Ovary (tissue), 9 donors: ENCODE measurements around the gene FGD5. TPM values are rescaled to one million over a fixed set of nuclear protein-coding genes. Genes with fewer than 3 reads are reported as not detected.

Experiments used
- DNase-seq, 5 donors: peaks; one replicate each; pipeline ENCODE4 v3.0.0-alpha.2; 2019 to 2020
- H3K27ac ChIP-seq, 2 donors: fragments of 200-600 bp; one replicate each; pipeline versions ENCODE4 v1.5.1 to v1.8.0; 2019 to 2022
- H3K27me3 ChIP-seq: fragments of 200-600 bp; one replicate; pipeline ENCODE4 v1.8.0; 2022
- H3K36me3 ChIP-seq: fragments of 200-600 bp; sonication (generic); one replicate; pipeline ENCODE4 v1.5.1; 2019
- H3K4me1 ChIP-seq: one replicate; pipeline ENCODE4 v1.8.1; 2013; ENCODE audit warnings: mild to moderate bottlenecking, moderate library complexity; ENCODE audit not compliant: insufficient read depth
- H3K4me3 ChIP-seq: fragments of 200-600 bp; sonication (generic); one replicate; pipeline ENCODE4 v1.5.1; 2017
- H3K9me3 ChIP-seq, 2 donors: fragments of 200-600 bp in 1 of 2; sonication (generic) in 1 of 2; one replicate each; pipeline versions ENCODE4 v1.5.1 to v1.8.1; 2013 to 2019; ENCODE audit warnings: mild to moderate bottlenecking in 1 of 2, moderate library complexity in 1 of 2
- EP300 ChIP-seq: sonication (generic); formaldehyde crosslinking; IDR thresholded peaks from one replicate; pipeline ENCODE4 v1.6.1; 2017; ENCODE audit warnings: antibody characterized with exemption
- POLR2A ChIP-seq: fragments of 450-650 bp; IDR thresholded peaks from one replicate; pipeline ENCODE4 v1.6.1; 2017; ENCODE audit warnings: antibody characterized with exemption, mild to moderate bottlenecking, moderate library complexity
- WGBS, 3 donors: extraction: QIAGEN DNeasy Blood & Tissue Kit in 1 of 3; methylation state at CpG; one replicate each; pipeline versions ENCODE4 v1.1.5 to v1.1.7; 2013 to 2017; 5-methylcytosine and 5-hydroxymethylcytosine counted together
- intact Hi-C, 4 donors: fragments of 100-400 bp; cut with DNase I; formaldehyde crosslinking; loops; one replicate each; pipeline versions ENCODE4 v1.11.0 to v1.15.1; 2022 to 2023
- polyA plus RNA-seq, 2 donors: library from polyadenylated mRNA; stranded (reverse); fragments of 200-250 nt in 1 of 2; fragments of 350-450 nt in 1 of 2; fragmentation: Illumina TruSeq in 1 of 2; extraction: RNeasy Lipid Tissue Mini Kit (QIAGEN cat#74804) in 1 of 2; gene quantifications; one replicate each; pipeline ENCODE4 v1.2.3, GENCODE V29; 2013 to 2014
- total RNA-seq, 7 donors: library from RNA; depleted of rRNA in 2 of 7; stranded (reverse); fragments of >200 nt in 2 of 7; fragmentation: NEBNext Ultra II Directional in 3 of 7; extraction: Animal tissue kit (Norgen Biotek cat#: 25700) in 3 of 7; gene quantifications; one replicate each; pipeline versions ENCODE4 v1.1.0 to v1.2.4, GENCODE V29; 2016 to 2023
- TF ChIP-seq, protein P1 (sequence below), 3 donors: fragments of 450-650 bp in 2 of 3; fragments of 200-600 bp in 1 of 3; IDR thresholded peaks; one replicate each; pipeline versions ENCODE4 v1.5.1 to v1.8.0; 2016 to 2022; ENCODE audit warnings: antibody characterized with exemption in 3 of 3, mild to moderate bottlenecking in 1 of 3
- donor health status: DM: no; HTN: no; CAD: no; lungs with moderate emphysema.
- donor health status: DM: no; HTN: no; CAD: no.
- donor health status: Bipolar disorder and iron deficiency.
- donor health status: DM: yes; HTN: yes; CAD: no.
- donor health status: DM: no; HTN: no; CAD: no.
- donor health status: DM: yes; HTN: yes; CAD: no.

Gene FGD5
- total and polyA plus RNA-seq, 9 donors = 5.1 to 38.3 (median 13.0) TPM

DNA sequence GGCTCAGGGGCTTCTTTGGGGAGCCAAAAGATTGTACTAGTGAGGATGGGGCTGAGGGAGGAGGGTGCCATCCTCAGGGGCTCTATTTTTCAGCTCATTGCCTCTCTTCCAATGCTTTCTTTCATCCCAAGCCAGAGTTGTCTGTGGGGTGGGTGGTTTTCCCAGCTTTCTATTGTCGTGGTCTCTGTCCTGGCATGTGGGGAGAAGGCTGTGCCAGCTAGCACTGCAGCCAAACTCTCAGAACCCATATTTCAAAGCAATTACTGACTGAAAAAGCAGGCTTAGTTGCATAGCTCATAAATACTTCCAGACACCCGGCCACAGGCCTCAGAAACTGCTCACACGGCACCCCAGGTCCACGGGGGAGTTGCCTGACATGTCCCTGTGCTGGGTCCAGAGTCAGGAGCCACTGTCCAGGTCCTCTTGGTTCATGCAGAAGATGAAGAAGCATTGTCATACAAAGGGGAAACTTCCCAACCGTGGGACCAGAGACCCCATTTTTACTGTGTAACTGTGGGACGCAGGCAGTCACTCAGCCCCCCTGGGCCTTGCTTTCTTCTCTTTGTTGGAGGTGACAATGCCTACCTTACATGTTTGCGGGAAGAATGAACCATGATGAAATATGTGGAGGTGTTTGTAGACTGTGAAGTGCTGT is 27.6 kb downstream of the FGD5 start:
- no peak for DNase-seq
- no peak for TF ChIP-seq EP300
- WGBS, 3 donors = 55 to 75% (median 66%) methylated on average over 7 of the region's 7 CpGs
- intact Hi-C loops = no loop called here
- Histone ChIP-seq H3K27ac (no peak overlapping the region), H3K4me1 (no peaks in the 10 kb centered on the region), H3K9me3 (no peaks in the 10 kb centered on the region), H3K4me3 (no peak overlapping the region), H3K36me3 (no peaks in the 10 kb centered on the region), H3K27me3 (no peaks in the 10 kb centered on the region)

DNA sequence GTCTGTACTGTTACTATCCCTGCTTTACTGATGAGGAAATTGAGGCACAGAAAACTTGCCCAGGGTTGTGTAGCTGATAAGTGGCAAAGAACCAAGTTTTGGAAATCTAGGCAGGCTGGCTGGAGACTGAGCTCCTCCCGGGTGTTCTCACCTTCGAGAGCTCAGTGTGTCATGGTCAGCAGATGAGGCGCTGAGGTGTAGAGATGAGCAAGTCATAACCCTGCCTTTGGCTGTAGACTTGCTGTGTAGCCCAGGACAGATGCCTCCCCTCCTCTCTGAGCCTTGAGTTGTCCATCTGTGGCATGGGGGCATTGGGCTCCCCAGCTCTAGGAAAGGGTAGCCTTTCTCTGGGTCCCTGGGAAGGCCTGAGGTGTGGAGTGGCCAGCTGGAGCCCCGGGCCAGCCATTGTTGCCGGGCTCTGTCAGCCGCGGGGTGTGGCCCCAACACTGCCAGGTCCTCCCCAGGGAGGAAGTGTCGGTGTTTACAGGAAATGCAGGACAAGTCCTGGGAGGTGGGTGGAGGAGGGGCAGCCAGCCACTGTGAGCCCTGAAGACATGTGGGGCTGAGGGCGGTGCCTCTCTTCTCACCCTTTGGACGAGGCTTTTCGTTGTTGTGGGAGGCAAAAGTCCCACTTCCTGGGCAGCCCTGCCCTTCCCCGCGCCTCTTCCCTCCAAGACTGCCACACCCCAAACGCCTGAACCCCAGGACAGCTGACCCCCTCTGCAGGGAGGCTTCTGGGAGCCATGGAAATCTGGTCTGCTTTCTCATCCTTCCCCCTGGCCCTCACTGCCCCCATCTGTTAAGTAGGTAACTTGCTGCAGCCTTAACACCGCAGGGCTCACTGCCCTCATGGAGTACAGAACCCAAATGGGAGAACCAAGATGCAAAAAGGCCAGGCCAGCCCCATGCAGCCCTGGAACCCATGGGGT is 29.1 kb downstream of the FGD5 start:
- no peaks in the 10 kb centered on the region for H3K36me3 ChIP-seq
- 50 to 51% (median 51%) methylated on average over 15 of the region's 15 CpGs for WGBS, 3 donors
- no peak overlapping the region for H3K27ac ChIP-seq
- no peaks in the 10 kb centered on the region for H3K9me3 ChIP-seq
- H3K4me1 ChIP-seq = no peaks in the 10 kb centered on the region
- no peak overlapping the region for H3K4me3 ChIP-seq
- H3K27me3 ChIP-seq = no peaks in the 10 kb centered on the region
- TF ChIP-seq EP300 = no peak
- TF ChIP-seq, protein P1, sequence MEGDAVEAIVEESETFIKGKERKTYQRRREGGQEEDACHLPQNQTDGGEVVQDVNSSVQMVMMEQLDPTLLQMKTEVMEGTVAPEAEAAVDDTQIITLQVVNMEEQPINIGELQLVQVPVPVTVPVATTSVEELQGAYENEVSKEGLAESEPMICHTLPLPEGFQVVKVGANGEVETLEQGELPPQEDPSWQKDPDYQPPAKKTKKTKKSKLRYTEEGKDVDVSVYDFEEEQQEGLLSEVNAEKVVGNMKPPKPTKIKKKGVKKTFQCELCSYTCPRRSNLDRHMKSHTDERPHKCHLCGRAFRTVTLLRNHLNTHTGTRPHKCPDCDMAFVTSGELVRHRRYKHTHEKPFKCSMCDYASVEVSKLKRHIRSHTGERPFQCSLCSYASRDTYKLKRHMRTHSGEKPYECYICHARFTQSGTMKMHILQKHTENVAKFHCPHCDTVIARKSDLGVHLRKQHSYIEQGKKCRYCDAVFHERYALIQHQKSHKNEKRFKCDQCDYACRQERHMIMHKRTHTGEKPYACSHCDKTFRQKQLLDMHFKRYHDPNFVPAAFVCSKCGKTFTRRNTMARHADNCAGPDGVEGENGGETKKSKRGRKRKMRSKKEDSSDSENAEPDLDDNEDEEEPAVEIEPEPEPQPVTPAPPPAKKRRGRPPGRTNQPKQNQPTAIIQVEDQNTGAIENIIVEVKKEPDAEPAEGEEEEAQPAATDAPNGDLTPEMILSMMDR (IDR thresholded peaks at IDR 0.05) = no peak
- no peak for TF ChIP-seq POLR2A
- peak in 2 of 5 donors; percentile 36 to 50 for DNase-seq
- intact Hi-C loops = no loop called here

DNA sequence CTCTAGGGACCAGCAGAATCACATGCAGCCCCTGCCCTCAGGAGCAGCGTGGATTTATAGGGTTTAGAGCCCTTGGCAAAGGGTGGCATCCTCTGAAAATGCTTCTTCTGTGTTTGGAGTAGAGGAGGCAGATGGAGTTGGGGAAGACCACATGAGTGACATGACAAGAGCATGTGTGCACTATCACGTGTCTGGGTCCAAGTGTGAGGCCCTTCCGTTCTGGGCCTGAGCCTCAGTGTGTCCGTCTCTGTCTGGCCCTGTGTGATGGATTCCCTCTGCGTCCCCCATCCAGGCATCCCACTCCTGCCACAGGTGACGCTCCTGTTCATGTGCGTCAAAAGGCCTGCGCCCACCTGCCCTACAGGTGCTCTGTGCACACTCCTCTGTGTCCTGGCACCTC is 30.1 kb downstream of the FGD5 start:
- no peak for DNase-seq
- H3K27ac ChIP-seq = no peak overlapping the region
- no peak overlapping the region for H3K4me3 ChIP-seq
- intact Hi-C loops = no loop called here
- H3K36me3 ChIP-seq = no peaks in the 10 kb centered on the region
- no peaks in the 10 kb centered on the region for H3K4me1 ChIP-seq
- no peaks in the 10 kb centered on the region for H3K9me3 ChIP-seq
- TF ChIP-seq, protein P1 (IDR thresholded peaks at IDR 0.05) = no peak
- TF ChIP-seq POLR2A = no peak
- TF ChIP-seq EP300 = no peak
- H3K27me3 ChIP-seq = no peaks in the 10 kb centered on the region
- WGBS, 3 donors = 84 to 99% (median 95%) methylated on average over 8 of the region's 8 CpGs

DNA sequence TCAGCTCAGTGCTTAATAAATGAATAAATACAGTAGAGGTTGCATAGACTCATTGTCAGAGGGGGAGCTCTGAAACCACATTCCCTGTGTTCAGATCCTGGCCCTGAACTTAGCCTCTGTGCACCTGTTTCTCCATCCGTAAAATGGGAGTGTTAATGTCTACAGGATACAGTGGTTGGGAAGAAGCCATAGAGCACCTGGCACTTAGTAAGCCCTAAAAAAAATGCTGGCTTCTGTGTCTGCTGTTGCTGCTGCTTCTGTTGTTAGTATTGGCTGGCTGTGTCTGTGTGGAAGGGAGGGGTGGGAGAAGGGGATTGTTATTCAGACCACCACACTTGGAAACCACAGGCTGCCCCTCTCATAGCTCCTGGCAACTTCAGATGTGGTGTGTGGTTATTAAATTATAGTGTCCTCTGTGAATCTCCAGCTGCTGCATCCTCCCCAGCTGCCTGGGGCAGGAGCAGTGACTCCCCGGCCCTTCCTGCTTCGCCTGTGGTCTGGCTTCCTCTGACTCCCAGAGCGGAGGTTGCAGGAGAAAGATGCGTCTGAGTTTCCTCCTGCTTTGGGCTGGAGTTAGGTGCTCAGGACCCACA is 31.0 kb downstream of the FGD5 start:
- no peaks in the 10 kb centered on the region for H3K27me3 ChIP-seq
- H3K4me1 ChIP-seq = no peaks in the 10 kb centered on the region
- H3K36me3 ChIP-seq = no peaks in the 10 kb centered on the region
- no peak overlapping the region for H3K27ac ChIP-seq
- 27 to 52% (median 31%) methylated on average over 5 of the region's 5 CpGs for WGBS, 3 donors
- no peak for DNase-seq
- no peak overlapping the region for H3K4me3 ChIP-seq
- intact Hi-C loops = no loop called here
- TF ChIP-seq, protein P1 (IDR thresholded peaks at IDR 0.05) = no peak
- TF ChIP-seq POLR2A (no peak), EP300 (no peak)
- no peaks in the 10 kb centered on the region for H3K9me3 ChIP-seq
